WTC11 (cell line): ENCODE data around the gene PCDH19.

Experiments
- CTCF ChIP-seq: fragments of 200-600 bp; IDR thresholded peaks from 2 replicates; pipeline ENCODE4 v1.8.0; 2022; ENCODE audit warnings: antibody characterized with exemption
- ESRRA ChIP-seq: sonication (generic); formaldehyde crosslinking; IDR thresholded peaks from 2 replicates; pipeline ENCODE4 v1.8.1; 2022; ENCODE audit warnings: mild to moderate bottlenecking, missing genetic modification reagents, borderline replicate concordance
- GTF2I ChIP-seq: fragments of 250-450 bp; sonication (Bioruptor Pico); conservative IDR thresholded peaks from 2 replicates; pipeline ENCODE4 v1.4.0; 2021; ENCODE audit warnings: mild to moderate bottlenecking
- PRDM15 ChIP-seq: sonication (generic); formaldehyde crosslinking; IDR thresholded peaks from 2 replicates; pipeline ENCODE4 v1.8.0; 2022; ENCODE audit warnings: missing genetic modification reagents
- SOX15 ChIP-seq: fragments of 250-450 bp; sonication (Bioruptor Pico); IDR thresholded peaks from 2 replicates; pipeline ENCODE4 v1.9.0; 2021; ENCODE audit warnings: mild to moderate bottlenecking
- USF2 ChIP-seq: sonication (generic); formaldehyde crosslinking; IDR thresholded peaks from 2 replicates; pipeline ENCODE4 v1.8.1; 2023; ENCODE audit warnings: mild to moderate bottlenecking, missing genetic modification reagents, moderate library complexity
- ZBTB21 ChIP-seq: sonication (generic); formaldehyde crosslinking; IDR thresholded peaks from 2 replicates; pipeline ENCODE4 v1.8.1; 2023; ENCODE audit warnings: mild to moderate bottlenecking, missing genetic modification reagents, borderline replicate concordance

DNA sequence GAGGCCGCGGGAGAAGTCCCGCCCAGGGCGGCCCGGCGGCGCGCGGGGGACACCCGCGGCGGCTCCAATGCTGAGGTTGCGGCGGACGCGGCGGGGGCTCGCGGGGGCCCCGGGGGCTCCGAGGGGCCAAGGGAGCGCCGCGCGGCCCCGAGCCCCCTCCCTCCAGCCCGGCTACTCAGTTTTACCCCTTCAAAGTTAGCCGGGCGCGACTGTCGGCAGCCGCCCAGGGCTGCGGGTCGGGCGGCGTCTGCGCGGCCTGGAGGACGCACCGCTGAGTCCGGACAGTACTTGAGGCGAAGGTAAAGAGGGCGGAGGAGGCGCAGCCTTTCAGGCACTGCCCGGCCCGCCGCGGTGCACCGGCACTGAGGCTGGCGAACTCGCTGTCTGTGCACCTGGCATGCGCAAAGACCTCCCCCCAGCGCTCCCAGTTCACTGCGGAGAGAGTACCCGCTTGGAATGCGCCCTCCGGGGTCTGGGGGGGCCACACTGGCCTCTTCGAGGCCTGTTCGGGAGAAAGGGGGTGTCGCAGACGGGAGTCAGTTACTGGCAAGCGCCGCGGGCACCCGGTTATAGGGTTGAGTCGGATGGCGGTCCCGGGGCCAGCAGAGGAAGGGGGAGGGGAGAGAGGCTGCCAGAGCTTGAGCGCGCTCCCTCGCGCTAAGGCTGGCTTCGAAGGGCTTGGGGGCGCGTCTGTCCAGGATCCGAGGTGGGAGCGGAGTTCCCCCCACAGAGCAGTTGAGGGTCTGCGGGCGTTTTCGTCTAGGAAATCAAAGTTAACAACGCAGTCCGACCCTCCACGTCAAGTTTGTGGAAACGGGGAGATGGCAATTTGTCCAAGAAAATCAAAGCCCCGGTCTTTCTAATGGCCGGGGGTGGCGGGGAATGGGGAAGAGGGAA, 1.1 kb downstream of the PCDH19 start:
- TF ChIP-seq CTCF: no peak
- no peak for TF ChIP-seq SOX15 (CRISPR knock-in tag)
- TF ChIP-seq GTF2I (CRISPR knock-in tag): no peak
- no peak for TF ChIP-seq USF2
- TF ChIP-seq ESRRA (CRISPR knock-in tag): no peak
- no peak for TF ChIP-seq PRDM15 (CRISPR knock-in tag)
- no peak for TF ChIP-seq ZBTB21
